Motor neuron (in vitro differentiated cells): Measurements from ENCODE around the gene IL12B. TPM values are rescaled to one million over a fixed set of nuclear protein-coding genes. Genes with fewer than 3 reads are reported as not detected.
A peak's percentile ranks its signal among the peaks of the same experiment; 100 is the strongest.
"Not testable (repeated sequence)": the region's sequence is repeated elsewhere in the genome, so short reads cannot be mapped to it uniquely, and the experiment has no call there.

Experiments
- ATAC-seq, 8 experiments: fragments of 200-7000 bp; cut with Tn5 transposase; replicated peaks in 6 of 8; 2 replicates each; pipeline ENCODE4 v1.8.0; 2021; ENCODE audit warnings: mild to moderate bottlenecking in 8 of 8, moderate library complexity in 8 of 8
- H3K27ac ChIP-seq, 2 donors: fragments of 250-450 bp; sonication (Bioruptor Pico); 2 replicates each; pipeline ENCODE4 v1.9.0; 2021; ENCODE audit warnings: antibody characterized with exemption in 2 of 2, mild to moderate bottlenecking in 2 of 2, moderate library complexity in 1 of 2
- H3K4me1 ChIP-seq, 2 donors: fragments of 250-450 bp; sonication (Bioruptor Pico); replicated peaks in 1 of 2; 2 replicates each; pipeline ENCODE4 v1.6.1; 2021; ENCODE audit warnings: antibody characterized with exemption in 2 of 2, mild to moderate bottlenecking in 2 of 2, moderate library complexity in 1 of 2
- H3K4me3 ChIP-seq, 5 donors: fragments of 250-450 bp; sonication (Bioruptor Pico); 2 replicates each; pipeline ENCODE4 v1.9.0; 2021; ENCODE audit warnings: antibody characterized with exemption in 5 of 5, mild to moderate bottlenecking in 5 of 5, moderate library complexity in 4 of 5
- WGBS, 10 experiments: fragments of 450-650 bp; shearing (Covaris generic); methylation state at CpG; one replicate each; pipeline ENCODE4 v1.0.0; 2022; 5-methylcytosine and 5-hydroxymethylcytosine counted together
- in situ Hi-C, 9 experiments: fragments of 400-800 bp; cut with MboI; loops; one replicate each; pipeline ENCODE4 v1.15.0; 2021; ENCODE audit warnings: low sequenced_read_pairs in 9 of 9, low pct_unique_long_range_greater_than_20kb in 2 of 9; ENCODE audit not compliant: unreplicated experiment in 9 of 9
- total RNA-seq, 8 experiments: library from RNA; unstranded; fragments of 300-600 nt; gene quantifications; 2 replicates each; pipeline versions ENCODE4 v1.2.3 to v1.2.4, GENCODE V29; 2022

Gene IL12B
- total RNA-seq = under 1 TPM in 2 of 8 experiments, not detected in 6; 0.10 to 0.19 TPM

GRCh38 chr5:159330131-159330800 lies at the start of gene IL12B:
TSS of gene IL12B (minus strand) at chr5:159330487. CDS start at chr5:159326782, 3,705 bp downstream.
- 0 to 100% (median 67%) methylated on average over 1 to 3 of the region's 4 CpGs; no CpG with 5 or more reads in 1 of the 10 experiments for WGBS, 10 experiments
- H3K4me3 ChIP-seq = peak within 1 kb of the TSS; percentile 30 to 70 (median 36)
- peaks cover 0 to 3% of the 10 kb centered on the region in 2 donors for H3K4me1 ChIP-seq
- H3K27ac ChIP-seq = no peak within 1 kb of the TSS
- ATAC-seq = peak in 2 of 8 experiments; percentile 9 to 50
- in situ Hi-C loops = no loop called here

GRCh38 chr5:159377653-159378052 lies 47.4 kb upstream of the IL12B start:
- Histone ChIP-seq H3K4me3 (no peak overlapping the region), H3K4me1 (no peaks in the 10 kb centered on the region), H3K27ac (no peak overlapping the region)
- no peak for ATAC-seq
- in situ Hi-C loops = no loop called here

GRCh38 chr5:159367866-159368265 lies 37.6 kb upstream of the IL12B start:
- H3K4me3 ChIP-seq, ATAC-seq, H3K4me1 ChIP-seq, H3K27ac ChIP-seq, in situ Hi-C loops: not testable (repeated sequence)
- WGBS, 10 experiments = 0 to 60% (median 50%) methylated on average over 1 of the region's 1 CpG; no CpG with 5 or more reads in 1 of the 10 experiments

GRCh38 chr5:159366776-159367175 lies 36.5 kb upstream of the IL12B start:
- H3K4me3 ChIP-seq, in situ Hi-C loops, ATAC-seq, H3K27ac ChIP-seq, H3K4me1 ChIP-seq: not testable (repeated sequence)
- WGBS, 10 experiments = 80 to 100% (median 100%) methylated on average over 1 to 3 of the region's 5 CpGs; no CpG with 5 or more reads in 6 of the 10 experiments

- Histone ChIP-seq H3K4me1 (no peaks in the 10 kb centered on the region), H3K27ac (no peak overlapping the region), H3K4me3 (no peak overlapping the region)
- ATAC-seq = no peak
- in situ Hi-C loops = no loop called here
These were observed 31.9 kb upstream of the IL12B start for GRCh38 chr5:159362220-159362619.

GRCh38 chr5:159359871-159360270 lies 29.6 kb upstream of the IL12B start:
- H3K4me3 ChIP-seq, H3K27ac ChIP-seq, H3K4me1 ChIP-seq, in situ Hi-C loops, ATAC-seq: not testable (repeated sequence)
- WGBS, 10 experiments = 49 to 100% (median 72%) methylated on average over 1 to 7 of the region's 7 CpGs

- in situ Hi-C loops = no loop called here
- H3K4me3 ChIP-seq = no peak overlapping the region
- no peaks in the 10 kb centered on the region for H3K4me1 ChIP-seq
- WGBS, 10 experiments = 20 to 95% (median 85%) methylated on average over 1 to 2 of the region's 2 CpGs; no CpG with 5 or more reads in 1 of the 10 experiments
- no peak for ATAC-seq
- H3K27ac ChIP-seq = no peak overlapping the region
These were observed 29.1 kb upstream of the IL12B start for GRCh38 chr5:159359408-159359807.

- in situ Hi-C loops = no loop called here
- WGBS, 10 experiments = 41 to 100% (median 67%) methylated on average over 2 to 4 of the region's 4 CpGs
- H3K4me3 ChIP-seq = no peak overlapping the region
- H3K4me1 ChIP-seq = no peaks in the 10 kb centered on the region
- ATAC-seq = no peak
- no peak overlapping the region for H3K27ac ChIP-seq
These were observed 23.5 kb upstream of the IL12B start for GRCh38 chr5:159353661-159354252.

GRCh38 chr5:159350644-159351043 lies 20.4 kb upstream of the IL12B start:
- ATAC-seq, H3K4me1 ChIP-seq, H3K4me3 ChIP-seq, in situ Hi-C loops, H3K27ac ChIP-seq: not testable (repeated sequence)

- H3K4me1 ChIP-seq, H3K27ac ChIP-seq, in situ Hi-C loops, ATAC-seq, H3K4me3 ChIP-seq: not testable (repeated sequence)
- 0 to 80% (median 61%) methylated on average over 1 to 2 of the region's 2 CpGs; no CpG with 5 or more reads in 1 of the 10 experiments for WGBS, 10 experiments
These were observed 19.9 kb upstream of the IL12B start for GRCh38 chr5:159350216-159350615.

GRCh38 chr5:159345861-159346260 lies 15.6 kb upstream of the IL12B start:
- no peak overlapping the region for H3K27ac ChIP-seq
- 57 to 97% (median 75%) methylated on average over 1 to 4 of the region's 4 CpGs; no CpG with 5 or more reads in 2 of the 10 experiments for WGBS, 10 experiments
- no peak overlapping the region for H3K4me3 ChIP-seq
- in situ Hi-C loops = no loop called here
- no peaks in the 10 kb centered on the region for H3K4me1 ChIP-seq
- ATAC-seq = no peak

- in situ Hi-C loops = no loop called here
- no peak overlapping the region for H3K27ac ChIP-seq
- no peaks in the 10 kb centered on the region for H3K4me1 ChIP-seq
- WGBS, 10 experiments = 0% methylated on average over 1 of the region's 1 CpG; no CpG with 5 or more reads in 7 of the 10 experiments
- no peak for ATAC-seq
- no peak overlapping the region for H3K4me3 ChIP-seq
These were observed 15.0 kb upstream of the IL12B start for GRCh38 chr5:159345336-159345735.

- Histone ChIP-seq H3K27ac (no peak overlapping the region), H3K4me1 (no peaks in the 10 kb centered on the region), H3K4me3 (no peak overlapping the region)
- WGBS, 10 experiments = 50 to 100% (median 82%) methylated on average over 1 to 4 of the region's 4 CpGs
- in situ Hi-C loops = no loop called here
- peak in 3 of 8 experiments; percentile 24 to 38 (median 29) for ATAC-seq
These were observed 13.2 kb upstream of the IL12B start for GRCh38 chr5:159343295-159344094.
